H1 (cell line): ENCODE data around the gene TMEM238. TPM values are rescaled to one million over a fixed set of nuclear protein-coding genes. Genes with fewer than 3 reads are reported as not detected.

Experiments
- CTCF ChIA-PET: fragments of 300-600 bp; sonication (Branson Sonifier 250); formaldehyde crosslinking; loops from one replicate; lab custom pipeline; 2021; ENCODE audit not compliant: partially characterized antibody; lab: Charles Lee
- POLR2A ChIA-PET: fragments of 300-600 bp; sonication (Branson Sonifier 250); formaldehyde crosslinking; loops from one replicate; lab custom pipeline; 2021; ENCODE audit warnings: inconsistent platforms; ENCODE audit not compliant: partially characterized antibody; lab: Charles Lee
- DNase-seq, 2 experiments: peaks; one replicate each; pipeline versions ENCODE4 v3.0.0 to v3.0.0-alpha.2; 2010 to 2022; ENCODE audit warnings: low spot score in 2 of 2, low read depth in 1 of 2, mixed read lengths in 1 of 2
- FAIRE-seq: peaks from 2 replicates; lab custom pipeline; 2011; peaks lifted over from hg19 to GRCh38; lab: Jason Lieb, UNC
- H2AFZ ChIP-seq: 2 replicates; pipeline ENCODE4 v1.8.1; 2012; ENCODE audit warnings: low read length, inconsistent platforms
- H2AK5ac ChIP-seq: 2 replicates; pipeline ENCODE4 v1.6.1; 2013; ENCODE audit warnings: low read depth, low read length
- H2BK120ac ChIP-seq: replicated peaks from 2 replicates; pipeline ENCODE3; 2013; ENCODE audit warnings: low read depth, low read length, inconsistent platforms
- H2BK12ac ChIP-seq: 2 replicates; pipeline ENCODE4 v1.6.1; 2013; ENCODE audit warnings: low read depth, low read length
- H2BK15ac ChIP-seq: 2 replicates; pipeline ENCODE4 v1.6.1; 2013; ENCODE audit warnings: low read length
- H2BK20ac ChIP-seq: 2 replicates; pipeline ENCODE4 v1.6.1; 2013; ENCODE audit warnings: low read length
- H2BK5ac ChIP-seq: 2 replicates; pipeline ENCODE4 v1.6.1; 2013; ENCODE audit warnings: low read depth, low read length
- H3K14ac ChIP-seq: 2 replicates; pipeline ENCODE4 v1.6.1; 2013; ENCODE audit warnings: inconsistent platforms; ENCODE audit not compliant: insufficient read length
- H3K18ac ChIP-seq: 2 replicates; pipeline ENCODE4 v1.6.1; 2013; ENCODE audit warnings: low read length; ENCODE audit errors: extremely low read depth
- H3K23ac ChIP-seq: 2 replicates; pipeline ENCODE4 v1.6.1; 2013; ENCODE audit warnings: inconsistent platforms; ENCODE audit not compliant: insufficient read length
- H3K23me2 ChIP-seq: 2 replicates; pipeline ENCODE4 v1.6.1; 2013; ENCODE audit warnings: low read depth, low read length
- H3K27ac ChIP-seq: 2 replicates; pipeline ENCODE4 v1.6.1; 2011; ENCODE audit warnings: low read depth, low read length, inconsistent platforms
- H3K27me3 ChIP-seq, 4 experiments: replicated peaks in 1 of 4; 1 replicate in 1 of 4; 2 replicates in 3 of 4; pipeline versions ENCODE4 v1.6.1 to v1.8.1; 2011 to 2013; ENCODE audit warnings: low read length in 3 of 4, mild to moderate bottlenecking in 3 of 4, inconsistent platforms in 2 of 4, mixed read lengths in 2 of 4, moderate library complexity in 1 of 4; ENCODE audit not compliant: control insufficient read depth in 3 of 4, insufficient read depth in 3 of 4; ENCODE audit errors: extremely low read depth in 1 of 4
- H3K36me3 ChIP-seq, 4 experiments: 2 replicates each; pipeline versions ENCODE4 v1.6.1 to v1.8.1; 2011 to 2013; ENCODE audit warnings: mild to moderate bottlenecking in 4 of 4, low read length in 3 of 4, moderate library complexity in 2 of 4, control low read depth in 1 of 4, inconsistent platforms in 1 of 4; ENCODE audit not compliant: insufficient read depth in 4 of 4, control insufficient read depth in 2 of 4
- H3K4ac ChIP-seq: replicated peaks from 2 replicates; pipeline ENCODE3; 2013; ENCODE audit warnings: low read length, low read depth, mixed read lengths, inconsistent platforms; ENCODE audit not compliant: insufficient read length
- H3K4me1 ChIP-seq, 4 experiments: replicated peaks in 1 of 4; 1 replicate in 1 of 4; 2 replicates in 3 of 4; pipeline versions ENCODE4 v1.6.1 to v1.8.1; 2011 to 2013; ENCODE audit warnings: low read length in 3 of 4, inconsistent platforms in 2 of 4, mixed read lengths in 1 of 4; ENCODE audit not compliant: insufficient read depth in 4 of 4, control insufficient read depth in 3 of 4
- H3K4me2 ChIP-seq, 2 experiments: 2 replicates each; pipeline versions ENCODE4 v1.6.1 to v1.8.1; 2011 to 2013; ENCODE audit warnings: low read depth in 2 of 2, low read length in 2 of 2, control low read depth in 1 of 2, inconsistent platforms in 1 of 2, mild to moderate bottlenecking in 1 of 2; ENCODE audit not compliant: insufficient read depth in 1 of 2
- H3K4me3 ChIP-seq, 4 experiments: fragments of 200-600, 300-600 bp in 1 of 4; sonication (generic), shearing (Covaris generic), sonication (Bioruptor Twin) in 1 of 4; 2 replicates each; pipeline versions ENCODE4 v1.5.1 to v1.8.1; 2011 to 2016; ENCODE audit warnings: low read length in 4 of 4, low read depth in 3 of 4, control low read depth in 2 of 4, inconsistent platforms in 2 of 4, mild to moderate bottlenecking in 2 of 4, mixed read lengths in 1 of 4, moderate library complexity in 1 of 4; ENCODE audit not compliant: insufficient read depth in 2 of 4; ENCODE audit errors: extremely low read depth in 1 of 4
- H3K56ac ChIP-seq: replicated peaks from 2 replicates; pipeline ENCODE3; 2013; ENCODE audit warnings: low read depth, mild to moderate bottlenecking, mixed read lengths, low read length, inconsistent platforms; ENCODE audit not compliant: insufficient read length
- H3K79me1 ChIP-seq: 2 replicates; pipeline ENCODE4 v1.6.1; 2013; ENCODE audit warnings: low read depth, low read length, control low read depth
- H3K79me2 ChIP-seq, 2 experiments: 2 replicates each; pipeline versions ENCODE4 v1.6.1 to v1.8.1; 2012 to 2013; ENCODE audit warnings: low read length in 2 of 2, mild to moderate bottlenecking in 2 of 2, inconsistent platforms in 1 of 2; ENCODE audit not compliant: insufficient read depth in 2 of 2, control insufficient read depth in 1 of 2
- H3K9ac ChIP-seq, 4 experiments: replicated peaks in 1 of 4; 1 replicate in 1 of 4; 2 replicates in 3 of 4; pipeline versions ENCODE4 v1.6.1 to v1.8.1; 2011 to 2013; ENCODE audit warnings: low read depth in 3 of 4, low read length in 3 of 4, control low read depth in 2 of 4, mild to moderate bottlenecking in 2 of 4, moderate library complexity in 2 of 4, inconsistent platforms in 1 of 4; ENCODE audit errors: extremely low read depth in 1 of 4
- H3K9me3 ChIP-seq, 2 experiments: 2 replicates each; pipeline versions ENCODE4 v1.6.1 to v1.8.1; 2012 to 2013; ENCODE audit warnings: mild to moderate bottlenecking in 2 of 2, moderate library complexity in 2 of 2, control low read depth in 1 of 2, inconsistent platforms in 1 of 2, low read depth in 1 of 2, low read length in 1 of 2, mixed read lengths in 1 of 2; ENCODE audit not compliant: insufficient read depth in 2 of 2
- H4K20me1 ChIP-seq, 2 experiments: replicated peaks in 1 of 2; 2 replicates each; pipeline versions ENCODE3 to v1.8.1; 2011 to 2013; ENCODE audit warnings: inconsistent platforms in 2 of 2, low read length in 2 of 2, mild to moderate bottlenecking in 1 of 2; ENCODE audit not compliant: insufficient read depth in 2 of 2, control insufficient read depth in 1 of 2
- H4K5ac ChIP-seq: 2 replicates; pipeline ENCODE4 v1.6.1; 2013; ENCODE audit warnings: low read length, low read depth, mixed read lengths, inconsistent platforms; ENCODE audit not compliant: insufficient read length
- H4K8ac ChIP-seq: 2 replicates; pipeline ENCODE4 v1.8.0; 2013; ENCODE audit warnings: mild to moderate bottlenecking, moderate library complexity, low read length, inconsistent platforms; ENCODE audit not compliant: insufficient read depth; ENCODE audit errors: extremely low read depth
- H4K91ac ChIP-seq: replicated peaks from 2 replicates; pipeline ENCODE3; 2013; ENCODE audit warnings: low read length, mixed read lengths, inconsistent platforms; ENCODE audit not compliant: insufficient read length
- KDM4A ChIP-seq: IDR thresholded peaks from one replicate; pipeline ENCODE4 v1.7.1; 2012; ENCODE audit warnings: low read depth, mild to moderate bottlenecking, moderate library complexity, low read length, inconsistent platforms; ENCODE audit not compliant: severe bottlenecking
- MAX ChIP-seq: IDR thresholded peaks from 2 replicates; pipeline ENCODE4 v1.6.1; 2012; ENCODE audit warnings: inconsistent platforms
- NANOG ChIP-seq: IDR thresholded peaks from 2 replicates; pipeline ENCODE4 v1.6.1; 2011; ENCODE audit warnings: low read length, low read depth, mild to moderate bottlenecking, inconsistent platforms; ENCODE audit not compliant: insufficient read depth, poor library complexity, severe bottlenecking
- RBBP5 ChIP-seq: IDR thresholded peaks from 2 replicates; pipeline ENCODE4 v1.7.1; 2012; ENCODE audit warnings: low read depth, mild to moderate bottlenecking, inconsistent platforms, low read length, moderate library complexity, borderline replicate concordance
- RNF2 ChIP-seq: fragments of 200-900, 300-1000 bp; sonication (generic); IDR thresholded peaks from 2 replicates; pipeline ENCODE4 v1.7.1; 2016; ENCODE audit warnings: borderline replicate concordance, low read depth, mild to moderate bottlenecking, antibody characterized with exemption, low read length; ENCODE audit not compliant: poor library complexity, severe bottlenecking; ENCODE audit errors: missing control alignments
- SAP30 ChIP-seq: fragments of 300-600 bp; sonication (generic); IDR thresholded peaks from 2 replicates; pipeline ENCODE4 v1.7.1; 2012; ENCODE audit warnings: low read length, moderate library complexity, mild to moderate bottlenecking, inconsistent platforms; ENCODE audit not compliant: insufficient read depth, insufficient replicate concordance
- SIN3A ChIP-seq, 2 experiments: IDR thresholded peaks in 1 of 2; conservative IDR thresholded peaks in 1 of 2; 2 replicates each; pipeline ENCODE4 v1.6.1; 2011 to 2012; ENCODE audit warnings: low read length in 2 of 2, improper control_type of control experiment in 1 of 2, low read depth in 1 of 2, mild to moderate bottlenecking in 1 of 2
- SP4 ChIP-seq: IDR thresholded peaks from 2 replicates; pipeline ENCODE4 v1.6.1; 2012; ENCODE audit warnings: low read length, inconsistent platforms
- WGBS, 2 experiments: shearing (Covaris generic) in 1 of 2; methylation state at CpG; one replicate each; pipeline versions ENCODE4 v1.1.6 to v1.1.7; 2013 to 2015; ENCODE audit warnings: low lambda C conversion rate in 2 of 2, mixed read lengths in 2 of 2, inconsistent platforms in 1 of 2, low coverage in 1 of 2, missing lambda C conversion rate in 1 of 2; ENCODE audit not compliant: insufficient replicate concordance in 2 of 2, insufficient coverage in 1 of 2, insufficient read length in 1 of 2; ENCODE audit errors: extremely low coverage in 1 of 2, missing lambda C conversion rate in 1 of 2; 5-methylcytosine and 5-hydroxymethylcytosine counted together
- polyA plus RNA-seq, 7 experiments: library from polyadenylated mRNA; depleted of rRNA in 3 of 7; stranded (reverse) in 5 of 7; unstranded in 2 of 7; fragments of >200 nt in 5 of 7; fragments of 200-250 nt in 2 of 7; gene quantifications; 1 replicate in 5 of 7; 2 replicates in 1 of 7; 4 replicates in 1 of 7; pipeline versions ENCODE4 v1.2.1 to v1.2.3, GENCODE V29; 2011 to 2013; ENCODE audit warnings: missing spikeins in 2 of 7, mixed read lengths in 2 of 7
- total RNA-seq: library from RNA; stranded (reverse); fragmentation: NEBNext Ultra II Directional; extraction: Animal tissue kit (Norgen Biotek cat#: 25700); gene quantifications from 2 replicates; pipeline ENCODE4 v1.2.1, GENCODE V29; 2021

TMEM238 gene
- total and polyA plus RNA-seq, 2 of the 8 experiments (the other 6 are each of a cell fraction or from before 2014, with no cell fraction given), result 0.53 to 3.8 TPM

- H4K8ac ChIP-seq, result no peak overlapping the region
- peak overlapping the region; percentile 87 to 95 for H3K4me2 ChIP-seq
- H3K4me3 ChIP-seq, result peak overlapping the region; percentile 89 to 97 (median 94)
- peaks cover 33% of the 10 kb centered on the region for H3K79me1 ChIP-seq
- H4K20me1 ChIP-seq, result peaks cover 25 to 44% of the 10 kb centered on the region in 2 experiments
- peaks cover 23 to 35% (median 26%) of the 10 kb centered on the region in 4 experiments for H3K36me3 ChIP-seq
- peak overlapping the region; percentile 91 for H4K5ac ChIP-seq
- H2BK12ac ChIP-seq, result peak overlapping the region; percentile 84
- peak overlapping the region; percentile 99 for H3K18ac ChIP-seq
- H2AFZ ChIP-seq, result peak overlapping the region; percentile 98
- H2AK5ac ChIP-seq, result peak overlapping the region; percentile 88
- no peak overlapping the region for H3K23ac ChIP-seq
- H2BK5ac ChIP-seq, result peak overlapping the region; percentile 90
- H3K56ac ChIP-seq, result peak overlapping the region; percentile 83
- peaks cover 31% of the 10 kb centered on the region for H3K23me2 ChIP-seq
- H3K4me1 ChIP-seq, result peaks cover 0 to 43% (median 34%) of the 10 kb centered on the region in 4 experiments; a peak in 6 of 7 replicates
- H4K91ac ChIP-seq, result peak overlapping the region; percentile 71
- ChIA-PET POLR2A (interaction anchor here (0.6 to 26.7 kb wide), 27 partner anchors 8 to 269 kb away, joined by 3 to 874 read pairs (median 7); partner anchors contain the start of genes COX6B2, HSPBP1, IL11 and KMT5C), CTCF (interaction anchor here (0.9 to 3.2 kb wide), 12 partner anchors 13 to 244 kb away, joined by 3 to 37 read pairs (median 6); partner anchors contain the start of gene UBE2S)
- no peak overlapping the region for H3K14ac ChIP-seq
- H3K9me3 ChIP-seq, result no peaks in the 10 kb centered on the region
- peak; percentile 57 for FAIRE-seq
- peak; percentile 71 to 98 for DNase-seq
- H3K79me2 ChIP-seq, result peaks cover 17 to 27% of the 10 kb centered on the region in 2 experiments; a peak in 3 of 4 replicates
- 3% methylated on average over 32 of the region's 34 CpGs; no CpG with 5 or more reads in 1 of the 2 experiments for WGBS, 2 experiments
- peak overlapping the region; percentile 96; the same call in 1 of the 2 replicates for H2BK15ac ChIP-seq
- 0 out of 2 replicates have a peak overlapping the region, but pooled peaks have one; percentile 61 for H2BK20ac ChIP-seq
- no peak overlapping the region for H2BK120ac ChIP-seq
- peak overlapping the region in 3 of 4 experiments; percentile 80 to 93 (median 85); a peak in 6 of 7 replicates for H3K9ac ChIP-seq
- H3K4ac ChIP-seq, result no peak overlapping the region
- H3K27me3 ChIP-seq, result peaks cover 0 to 6% (median 3%) of the 10 kb centered on the region in 4 experiments; a peak in 3 of 7 replicates
- peak overlapping the region; percentile 86; the same call in 1 of the 2 replicates for H3K27ac ChIP-seq
- 0 out of 2 replicates have a peak, but pooled peaks have one; percentile 90 for TF ChIP-seq SP4
- TF ChIP-seq RBBP5, result 0 out of 2 replicates have a peak, but pooled peaks have one; percentile 15
- peak; percentile 24; the same call in 1 of the 2 replicates for TF ChIP-seq MAX
- TF ChIP-seq SAP30, result peak; percentile 9
- no peak for TF ChIP-seq RNF2
- TF ChIP-seq SIN3A (conservative IDR thresholded peaks at IDR 0.05 in 1 of 2, IDR thresholded peaks at IDR 0.05 in 1 of 2; ENCODE audit: low read depth in 1 of 2, low read length in 2 of 2), result 0 out of 4 replicates have a peak, but pooled peaks of 1 of the 2 experiments have one; percentile 17
- TF ChIP-seq NANOG, result no peak
- TF ChIP-seq KDM4A, result peak; percentile 7
Observed at GRCh38 chr19:55384920-55385723, 1.0 kb upstream of the TMEM238 start.
